Mononuclear cell (primary cell): Measurements from ENCODE around the gene ERF. TPM values are rescaled to one million over a fixed set of nuclear protein-coding genes. Genes with fewer than 3 reads are reported as not detected.

Experiments
- total RNA-seq: library from RNA; depleted of rRNA; stranded (reverse); fragments of >200 nt; gene quantifications from one replicate; pipeline ENCODE4 v1.2.3, GENCODE V29; 2012

ERF gene
- total RNA-seq, 1 donor: 35.2 TPM

Other genes with a start within 250 kb of the ERF start
- gene GRIK5, start 184.9 kb downstream of the ERF start, total RNA-seq: 0.21 TPM
- 21.5 TPM for gene ZNF574, start 179.0 kb downstream of the ERF start, total RNA-seq
- 8.3 TPM for gene POU2F2, start 122.7 kb downstream of the ERF start, total RNA-seq
- 128 TPM for gene DEDD2, start 37.5 kb downstream of the ERF start, total RNA-seq
- 5.2 TPM for gene ZNF526, start 34.8 kb downstream of the ERF start, total RNA-seq
- 13.1 TPM for gene GSK3A, start 12.5 kb downstream of the ERF start, total RNA-seq
- gene CIC, start 14.1 kb upstream of the ERF start, total RNA-seq: 36.0 TPM
- gene PRR19, start 47.0 kb upstream of the ERF start, total RNA-seq: not detected
- gene PAFAH1B3, start 47.5 kb upstream of the ERF start, total RNA-seq: 8.7 TPM
- not detected for gene TMEM145, start 58.2 kb upstream of the ERF start, total RNA-seq
- gene MEGF8, start 70.5 kb upstream of the ERF start, total RNA-seq: 1.6 TPM
- gene CNFN, start 135.2 kb upstream of the ERF start, total RNA-seq: not detected
- gene LIPE, start 172.3 kb upstream of the ERF start, total RNA-seq: 2.5 TPM
- not detected for gene CXCL17, start 187.8 kb upstream of the ERF start, total RNA-seq